Measurements from ENCODE around the gene SLC52A3.

Gene SLC52A3

GRCh38 chr20:719068-719467, 49.2 kb downstream of the SLC52A3 start:
- H3K27ac Mint-ChIP-seq (ENCODE audit: low read depth) = no peak overlapping the region

GRCh38 chr20:717832-718231, 50.5 kb downstream of the SLC52A3 start:
- Mint-ChIP-seq H3K27me3 (peaks cover 46% of the 10 kb centered on the region), H3K9me3 (no peaks in the 10 kb centered on the region), H3K4me3 (no peak overlapping the region), H3K36me3 (ENCODE audit: insufficient read depth) (no peaks in the 10 kb centered on the region), H3K27ac (ENCODE audit: low read depth) (no peak overlapping the region), H3K4me1 (no peaks in the 10 kb centered on the region)
- DNase-seq (ENCODE audit: low spot score in 2 of 2) = no peak
- ATAC-seq (replicated peaks; ENCODE audit: extremely low read depth, poor library complexity, severe bottlenecking) = no peak

More at GRCh38 chr20:719068-719467, 49.2 kb downstream of the SLC52A3 start:
- DNase-seq (ENCODE audit: low spot score in 2 of 2) (no peak), ATAC-seq (replicated peaks; ENCODE audit: extremely low read depth, poor library complexity, severe bottlenecking) (no peak)
- no peaks in the 10 kb centered on the region for H3K9me3 Mint-ChIP-seq
- peaks cover 58% of the 10 kb centered on the region for H3K27me3 Mint-ChIP-seq
- H3K36me3 Mint-ChIP-seq (ENCODE audit: insufficient read depth) = no peaks in the 10 kb centered on the region
- no peak overlapping the region for H3K4me3 Mint-ChIP-seq
- no peaks in the 10 kb centered on the region for H3K4me1 Mint-ChIP-seq

- Mint-ChIP-seq H3K36me3 (ENCODE audit: insufficient read depth) (no peaks in the 10 kb centered on the region), H3K4me3 (no peak overlapping the region), H3K27me3 (peaks cover 44% of the 10 kb centered on the region), H3K9me3 (no peaks in the 10 kb centered on the region), H3K27ac (ENCODE audit: low read depth) (no peak overlapping the region), H3K4me1 (no peaks in the 10 kb centered on the region)
- DNase-seq (ENCODE audit: low spot score in 2 of 2) = no peak
- no peak for ATAC-seq (replicated peaks; ENCODE audit: extremely low read depth, poor library complexity, severe bottlenecking)
These were observed 51.0 kb downstream of the SLC52A3 start for GRCh38 chr20:717271-717670.

GRCh38 chr20:714453-714852, 53.8 kb downstream of the SLC52A3 start:
- Mint-ChIP-seq H3K27ac (ENCODE audit: low read depth) (no peak overlapping the region), H3K36me3 (ENCODE audit: insufficient read depth) (no peaks in the 10 kb centered on the region), H3K4me1 (no peaks in the 10 kb centered on the region), H3K4me3 (no peak overlapping the region), H3K9me3 (no peaks in the 10 kb centered on the region), H3K27me3 (peaks cover 39% of the 10 kb centered on the region)
- no peak for DNase-seq (ENCODE audit: low spot score in 2 of 2)
- no peak for ATAC-seq (replicated peaks; ENCODE audit: extremely low read depth, poor library complexity, severe bottlenecking)

GRCh38 chr20:711576-711975, 56.7 kb downstream of the SLC52A3 start:
- ATAC-seq (replicated peaks; ENCODE audit: extremely low read depth, poor library complexity, severe bottlenecking) (no peak), DNase-seq (ENCODE audit: low spot score in 2 of 2) (no peak)
- Mint-ChIP-seq H3K36me3 (ENCODE audit: insufficient read depth) (no peaks in the 10 kb centered on the region), H3K4me1 (no peaks in the 10 kb centered on the region), H3K4me3 (no peak overlapping the region), H3K27ac (ENCODE audit: low read depth) (no peak overlapping the region), H3K27me3 (peaks cover 30% of the 10 kb centered on the region), H3K9me3 (no peaks in the 10 kb centered on the region)

GRCh38 chr20:710780-711450, 57.4 kb downstream of the SLC52A3 start:
- peaks cover 35% of the 10 kb centered on the region for H3K27me3 Mint-ChIP-seq
- H3K4me3 Mint-ChIP-seq = no peak overlapping the region
- DNase-seq (ENCODE audit: low spot score in 2 of 2) (no peak), ATAC-seq (replicated peaks; ENCODE audit: extremely low read depth, poor library complexity, severe bottlenecking) (no peak)
- no peaks in the 10 kb centered on the region for H3K36me3 Mint-ChIP-seq (ENCODE audit: insufficient read depth)
- no peaks in the 10 kb centered on the region for H3K4me1 Mint-ChIP-seq
- H3K9me3 Mint-ChIP-seq = no peaks in the 10 kb centered on the region
- H3K27ac Mint-ChIP-seq (ENCODE audit: low read depth) = no peak overlapping the region

Measured in central memory CD8-positive, alpha-beta T cell (primary cell).